Liver (tissue), 9 donors: ENCODE data around the gene ZNF346. TPM values are rescaled to one million over a fixed set of nuclear protein-coding genes. Genes with fewer than 3 reads are reported as not detected.

Experiments used
- DNase-seq: peaks from one replicate; pipeline ENCODE4 v3.0.0-alpha.2; 2017; ENCODE audit warnings: low spot score
- H3K27ac ChIP-seq, 2 donors: one replicate each; pipeline ENCODE4 v1.7.0; 2013; ENCODE audit warnings: inconsistent platforms in 2 of 2, low read length in 2 of 2, control low read depth in 1 of 2, low read depth in 1 of 2, mild to moderate bottlenecking in 1 of 2
- H3K27me3 ChIP-seq, 4 donors: one replicate each; pipeline versions ENCODE4 v1.6.1 to v1.7.0; 2013; ENCODE audit warnings: low read length in 3 of 4, inconsistent platforms in 1 of 4, mild to moderate bottlenecking in 1 of 4, moderate library complexity in 1 of 4; ENCODE audit not compliant: control insufficient read depth in 4 of 4, insufficient read depth in 4 of 4
- H3K36me3 ChIP-seq, 4 donors: one replicate each; pipeline versions ENCODE4 v1.6.1 to v1.7.0; 2013; ENCODE audit warnings: low read length in 3 of 4, mild to moderate bottlenecking in 3 of 4, low read depth in 1 of 4, moderate library complexity in 1 of 4; ENCODE audit not compliant: control insufficient read depth in 4 of 4, insufficient read depth in 3 of 4
- H3K4me1 ChIP-seq, 4 donors: one replicate each; pipeline versions ENCODE4 v1.6.1 to v1.7.0; 2013; ENCODE audit warnings: low read length in 3 of 4, mild to moderate bottlenecking in 3 of 4, moderate library complexity in 1 of 4; ENCODE audit not compliant: control insufficient read depth in 4 of 4, insufficient read depth in 4 of 4
- H3K4me3 ChIP-seq, 3 donors: one replicate each; pipeline versions ENCODE4 v1.6.1 to v1.7.0; 2013; ENCODE audit warnings: low read length in 3 of 3, control low read depth in 1 of 3, low read depth in 1 of 3, mild to moderate bottlenecking in 1 of 3
- H3K9ac ChIP-seq, 2 donors: one replicate each; pipeline ENCODE4 v1.7.0; 2013; ENCODE audit warnings: low read length in 2 of 2, mild to moderate bottlenecking in 2 of 2, moderate library complexity in 2 of 2, control low read depth in 1 of 2, low read depth in 1 of 2
- H3K9me3 ChIP-seq, 4 donors: one replicate each; pipeline versions ENCODE4 v1.6.1 to v1.7.0; 2013; ENCODE audit warnings: low read length in 3 of 4; ENCODE audit not compliant: control insufficient read depth in 4 of 4
- ATF3 ChIP-seq: IDR thresholded peaks from 2 replicates; pipeline ENCODE4 v1.6.1; 2016; ENCODE audit warnings: antibody characterized with exemption
- EGR1 ChIP-seq, 2 donors: IDR thresholded peaks; 2 replicates each; pipeline ENCODE4 v1.6.1; 2016 to 2018; ENCODE audit warnings: antibody characterized with exemption in 2 of 2, low read depth in 2 of 2
- FOXA1 ChIP-seq: IDR thresholded peaks from 2 replicates; pipeline ENCODE4 v1.6.1; 2016; ENCODE audit warnings: antibody characterized with exemption
- FOXA2 ChIP-seq: IDR thresholded peaks from 2 replicates; pipeline ENCODE4 v1.6.1; 2016; ENCODE audit warnings: antibody characterized with exemption
- HNF4A ChIP-seq, 2 donors: conservative IDR thresholded peaks; 2 replicates each; pipeline ENCODE4 v1.6.1; 2016; ENCODE audit warnings: antibody characterized with exemption in 2 of 2, mild to moderate bottlenecking in 2 of 2
- HNF4G ChIP-seq: IDR thresholded peaks from 2 replicates; pipeline ENCODE4 v1.6.1; 2016; ENCODE audit warnings: antibody characterized with exemption
- JUND ChIP-seq, 2 donors: IDR thresholded peaks; 2 replicates each; pipeline ENCODE4 v1.6.1; 2016; ENCODE audit warnings: antibody characterized with exemption in 2 of 2
- RAD21 ChIP-seq, 2 donors: IDR thresholded peaks; 2 replicates each; pipeline ENCODE4 v1.6.1; 2016; ENCODE audit warnings: antibody characterized with exemption in 2 of 2, mild to moderate bottlenecking in 2 of 2
- REST ChIP-seq: IDR thresholded peaks from 2 replicates; pipeline ENCODE4 v1.6.1; 2016; ENCODE audit warnings: antibody characterized with exemption, mild to moderate bottlenecking
- RXRA ChIP-seq, 2 donors: IDR thresholded peaks; 2 replicates each; pipeline ENCODE4 v1.6.1; 2017 to 2018; ENCODE audit warnings: antibody characterized with exemption in 2 of 2, mild to moderate bottlenecking in 1 of 2
- SP1 ChIP-seq: IDR thresholded peaks from 2 replicates; pipeline ENCODE4 v1.6.1; 2018; ENCODE audit warnings: antibody characterized with exemption, mild to moderate bottlenecking
- YY1 ChIP-seq: IDR thresholded peaks from 2 replicates; pipeline ENCODE4 v1.6.1; 2016; ENCODE audit warnings: antibody characterized with exemption, mild to moderate bottlenecking
- WGBS: extraction: QIAGEN DNeasy Blood & Tissue Kit; methylation state at CpG from one replicate; pipeline ENCODE4 v1.1.7; 2013; 5-methylcytosine and 5-hydroxymethylcytosine counted together
- polyA plus RNA-seq, 2 donors: library from polyadenylated mRNA; stranded (reverse) in 1 of 2; unstranded in 1 of 2; fragments of 200-250 nt in 1 of 2; fragments of >200 nt in 1 of 2; fragmentation: Nextera tagmentation in 1 of 2; extraction: Ambion mirVana in 1 of 2; gene quantifications; one replicate each; pipeline versions ENCODE4 v1.2.1 to v1.2.3, GENCODE V29; 2013 to 2015
- total RNA-seq, 2 donors: library from RNA; depleted of rRNA; stranded (reverse); fragments of >200 nt; gene quantifications; one replicate each; pipeline ENCODE4 v1.2.3, GENCODE V29; 2014
- TF ChIP-seq, protein P1 (sequence below): fragments of 150-350 bp; IDR thresholded peaks from 2 replicates; pipeline ENCODE4 v1.5.1; 2017; ENCODE audit warnings: improper control_type of control experiment, low read depth, low read length; ENCODE audit not compliant: missing input control
- donor health status: healthy.
- donor health status: healthy.
- donor health status: healthy.
- donor health status: healthy.
- donor health status: healthy.

The ZNF346 gene
- total and polyA plus RNA-seq, 4 donors, result 3.7 to 11.0 (median 6.4) TPM

DNA sequence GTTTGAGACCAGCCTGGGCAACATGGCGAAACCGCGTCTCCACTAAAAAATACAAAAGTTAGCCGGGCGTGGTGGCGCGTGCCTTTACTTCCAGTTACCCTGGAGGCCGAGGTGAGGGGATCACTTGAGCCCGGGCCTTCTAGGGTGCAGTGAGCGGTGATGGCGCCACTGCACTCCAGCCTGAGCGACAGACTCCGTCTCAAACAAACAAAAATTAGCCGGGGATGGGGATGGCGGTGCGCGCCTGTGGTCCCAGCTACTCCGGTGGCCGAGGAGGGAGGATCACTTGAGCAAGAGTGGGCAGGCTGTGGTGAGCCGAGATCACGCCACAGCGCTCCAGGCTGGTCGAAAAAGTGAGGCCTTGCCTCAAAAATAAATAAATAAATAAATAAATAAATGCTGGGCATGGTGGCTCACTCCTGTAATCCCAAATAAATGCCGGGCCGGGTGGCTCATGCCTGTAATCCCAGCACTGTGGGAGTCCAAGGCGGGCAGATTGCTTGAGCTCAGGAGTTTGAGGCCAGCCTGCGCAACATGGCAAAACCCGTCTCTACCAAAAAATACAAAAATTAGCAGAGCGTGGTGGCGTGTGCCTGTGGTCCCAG lies 95.0 kb downstream of the ZNF346 start:
- Histone ChIP-seq H3K4me1 (peaks cover 3 to 19% (median 11%) of the 10 kb centered on the region in 4 donors), H3K27me3 (no peaks in the 10 kb centered on the region), H3K36me3 (no peaks in the 10 kb centered on the region), H3K27ac (no peak overlapping the region), H3K9ac (no peak overlapping the region), H3K4me3 (no peak overlapping the region), H3K9me3 (no peaks in the 10 kb centered on the region)
- no peak for DNase-seq
- WGBS, result 98% methylated on average over 30 of the region's 30 CpGs
- no peak for TF ChIP-seq HNF4G

GRCh38 chr5:177122566-177122965 lies 100.1 kb downstream of the ZNF346 start:
- Histone ChIP-seq H3K27ac (no peak overlapping the region), H3K4me3 (no peak overlapping the region), H3K9ac (no peak overlapping the region), H3K27me3 (no peaks in the 10 kb centered on the region), H3K9me3 (no peaks in the 10 kb centered on the region), H3K4me1 (no peaks in the 10 kb centered on the region), H3K36me3 (no peaks in the 10 kb centered on the region)
- TF ChIP-seq REST (no peak), JUND (IDR thresholded peaks at IDR 0.05) (no peak), FOXA1 (no peak), EGR1 (IDR thresholded peaks at IDR 0.05; ENCODE audit: low read depth in 2 of 2) (no peak), RAD21 (IDR thresholded peaks at IDR 0.05) (no peak), ATF3 (no peak), HNF4A (conservative IDR thresholded peaks at IDR 0.05) (no peak), FOXA2 (no peak), RXRA (IDR thresholded peaks at IDR 0.05) (no peak), SP1 (no peak), YY1 (no peak), HNF4G (no peak)
- TF ChIP-seq, protein P1, sequence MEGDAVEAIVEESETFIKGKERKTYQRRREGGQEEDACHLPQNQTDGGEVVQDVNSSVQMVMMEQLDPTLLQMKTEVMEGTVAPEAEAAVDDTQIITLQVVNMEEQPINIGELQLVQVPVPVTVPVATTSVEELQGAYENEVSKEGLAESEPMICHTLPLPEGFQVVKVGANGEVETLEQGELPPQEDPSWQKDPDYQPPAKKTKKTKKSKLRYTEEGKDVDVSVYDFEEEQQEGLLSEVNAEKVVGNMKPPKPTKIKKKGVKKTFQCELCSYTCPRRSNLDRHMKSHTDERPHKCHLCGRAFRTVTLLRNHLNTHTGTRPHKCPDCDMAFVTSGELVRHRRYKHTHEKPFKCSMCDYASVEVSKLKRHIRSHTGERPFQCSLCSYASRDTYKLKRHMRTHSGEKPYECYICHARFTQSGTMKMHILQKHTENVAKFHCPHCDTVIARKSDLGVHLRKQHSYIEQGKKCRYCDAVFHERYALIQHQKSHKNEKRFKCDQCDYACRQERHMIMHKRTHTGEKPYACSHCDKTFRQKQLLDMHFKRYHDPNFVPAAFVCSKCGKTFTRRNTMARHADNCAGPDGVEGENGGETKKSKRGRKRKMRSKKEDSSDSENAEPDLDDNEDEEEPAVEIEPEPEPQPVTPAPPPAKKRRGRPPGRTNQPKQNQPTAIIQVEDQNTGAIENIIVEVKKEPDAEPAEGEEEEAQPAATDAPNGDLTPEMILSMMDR, result no peak
- no peak for DNase-seq
- WGBS, result 98% methylated on average over 5 of the region's 5 CpGs
